HCT116 (cell line): ENCODE results near the gene CELA2A. TPM values are rescaled to one million over a fixed set of nuclear protein-coding genes. Genes with fewer than 3 reads are reported as not detected.

Experiments used
- ATAC-seq: fragments of 200-7000 bp; cut with Tn5 transposase; 2 replicates; pipeline ENCODE4 v1.9.1; 2020; ENCODE audit warnings: mild to moderate bottlenecking, moderate library complexity
- BruUV-seq: library from RNA; stranded (reverse); fragments of 400-500 nt; replicated peaks from 2 replicates; lab custom pipeline; 2021; lab: Mats Ljungman, UMichigan
- CTCF ChIA-PET: fragments of 300-600 bp; sonication (Branson Sonifier 250); formaldehyde crosslinking; loops from one replicate; lab custom pipeline; 2021; ENCODE audit warnings: antibody characterized with exemption; lab: Charles Lee
- POLR2A ChIA-PET: fragments of 300-600, 350-600 bp; sonication (Branson Sonifier 250); formaldehyde crosslinking; loops from one replicate; lab custom pipeline; 2021; ENCODE audit warnings: antibody characterized with exemption; lab: Charles Lee
- RAD21 ChIA-PET, 2 experiments: fragments of 300-600 bp; sonication (Branson Sonifier 250); formaldehyde crosslinking; loops; one replicate each; lab custom pipeline; 2023; ENCODE audit warnings: low total read pairs in 2 of 2; ENCODE audit not compliant: uncharacterized antibody in 2 of 2, unreplicated experiment in 2 of 2, low non-redundant PET in 1 of 2; lab: Charles Lee
- DNase-seq: peaks from one replicate; pipeline ENCODE4 v3.0.0-alpha.2; 2010; ENCODE audit warnings: low read depth, low spot score
- H2AFZ ChIP-seq: fragments of 200-600 bp; shearing (Covaris generic), sonication (generic); 2 replicates; pipeline ENCODE4 v1.6.1; 2017; ENCODE audit warnings: low read depth, mixed run types, mixed read lengths, antibody characterized with exemption, low read length; ENCODE audit not compliant: poor library complexity, severe bottlenecking
- H3K27ac ChIP-seq: 2 replicates; pipeline ENCODE4 v1.5.1; 2012; ENCODE audit warnings: low read depth, low read length
- H3K27me3 ChIP-seq: fragments of 200-600 bp; sonication (generic); 2 replicates; pipeline ENCODE4 v1.6.1; 2016; ENCODE audit warnings: mixed run types, low read length, mixed read lengths; ENCODE audit not compliant: insufficient read depth
- H3K36me3 ChIP-seq, 2 experiments: fragments of 200-500 bp in 1 of 2; fragments of 200-600 bp in 1 of 2; sonication (Bioruptor generic) in 1 of 2; sonication (generic) in 1 of 2; 2 replicates each; pipeline versions ENCODE4 v1.5.1 to v1.6.1; 2014 to 2016; ENCODE audit warnings: low read length in 2 of 2, inconsistent platforms in 1 of 2, mixed read lengths in 1 of 2, mixed run types in 1 of 2; ENCODE audit not compliant: insufficient read depth in 2 of 2, control insufficient read depth in 1 of 2
- H3K4me1 ChIP-seq, 2 experiments: fragments of 200-600 bp in 1 of 2; sonication (generic) in 1 of 2; 2 replicates each; pipeline versions ENCODE4 v1.5.1 to v1.6.1; 2012 to 2017; ENCODE audit warnings: low read length in 2 of 2, inconsistent platforms in 1 of 2, mild to moderate bottlenecking in 1 of 2, mixed read lengths in 1 of 2, mixed run types in 1 of 2, moderate library complexity in 1 of 2; ENCODE audit not compliant: insufficient read depth in 2 of 2, control insufficient read depth in 1 of 2
- H3K4me2 ChIP-seq: fragments of 200-600 bp; sonication (generic); 2 replicates; pipeline ENCODE4 v1.6.1; 2017; ENCODE audit warnings: mixed run types, low read length, mixed read lengths
- H3K4me3 ChIP-seq, 2 experiments: fragments of 200-600 bp in 1 of 2; sonication (generic) in 1 of 2; replicated peaks in 1 of 2; 2 replicates each; pipeline ENCODE4 v1.5.1; 2011 to 2016; ENCODE audit warnings: low read length in 2 of 2, control low read depth in 1 of 2, low read depth in 1 of 2, mild to moderate bottlenecking in 1 of 2, mixed read lengths in 1 of 2, mixed run types in 1 of 2
- H3K79me2 ChIP-seq: fragments of 200-600 bp; sonication (generic); 2 replicates; pipeline ENCODE4 v1.6.1; 2017; ENCODE audit warnings: mild to moderate bottlenecking, mixed run types, low read length, moderate library complexity, mixed read lengths; ENCODE audit not compliant: insufficient read depth
- H3K9ac ChIP-seq: fragments of 200-600 bp; sonication (generic); 2 replicates; pipeline ENCODE4 v1.6.1; 2016; ENCODE audit warnings: low read length, mixed read lengths
- H3K9me2 ChIP-seq: fragments of 200-600 bp; sonication (generic), shearing (Covaris generic); 2 replicates; pipeline ENCODE4 v1.6.1; 2017; ENCODE audit warnings: mixed run types, mild to moderate bottlenecking, moderate library complexity; ENCODE audit not compliant: insufficient read depth
- H3K9me3 ChIP-seq, 2 experiments: fragments of 200-500 bp in 1 of 2; fragments of 200-600 bp in 1 of 2; sonication (Bioruptor generic) in 1 of 2; sonication (generic) in 1 of 2; 2 replicates each; pipeline ENCODE4 v1.6.1; 2014 to 2017; ENCODE audit warnings: low read length in 2 of 2, mixed read lengths in 2 of 2, inconsistent platforms in 1 of 2, low read depth in 1 of 2, mild to moderate bottlenecking in 1 of 2, mixed run types in 1 of 2, moderate library complexity in 1 of 2; ENCODE audit not compliant: control insufficient read depth in 1 of 2, insufficient read depth in 1 of 2
- H4K20me1 ChIP-seq: fragments of 200-600 bp; sonication (generic), shearing (Covaris generic); 2 replicates; pipeline ENCODE4 v1.6.1; 2017; ENCODE audit warnings: mixed run types, mild to moderate bottlenecking, moderate library complexity; ENCODE audit not compliant: insufficient read depth
- CBX3 ChIP-seq: IDR thresholded peaks from 2 replicates; pipeline ENCODE4 v1.6.1; 2012; ENCODE audit warnings: low read depth
- CEBPB ChIP-seq: IDR thresholded peaks from 2 replicates; pipeline ENCODE4 v1.6.1; 2012; ENCODE audit warnings: low read depth
- EGR1 ChIP-seq: IDR thresholded peaks from 2 replicates; pipeline ENCODE4 v1.6.1; 2012; ENCODE audit warnings: low read depth
- ELF1 ChIP-seq: IDR thresholded peaks from 2 replicates; pipeline ENCODE4 v1.6.1; 2012; ENCODE audit warnings: low read depth, borderline replicate concordance
- EZH2 ChIP-seq: fragments of 200-600 bp; sonication (generic); IDR thresholded peaks from 2 replicates; pipeline ENCODE4 v1.6.1; 2017; ENCODE audit warnings: antibody characterized with exemption, mixed run types
- EZH2phosphoT487 ChIP-seq: fragments of 200-600 bp; IDR thresholded peaks from 2 replicates; pipeline ENCODE4 v1.6.1; 2018; ENCODE audit warnings: antibody characterized with exemption, borderline replicate concordance
- FOSL1 ChIP-seq: IDR thresholded peaks from 2 replicates; pipeline ENCODE4 v1.6.1; 2012; ENCODE audit warnings: low read depth
- POLR2A ChIP-seq: IDR thresholded peaks from 2 replicates; pipeline ENCODE4 v1.7.0; 2011; ENCODE audit warnings: borderline replicate concordance; ENCODE audit not compliant: insufficient read depth, insufficient read length; ENCODE audit errors: extremely low read depth
- POLR2AphosphoS5 ChIP-seq: IDR thresholded peaks from 2 replicates; pipeline ENCODE4 v1.6.1; 2011; ENCODE audit warnings: mild to moderate bottlenecking, low read depth, low read length, moderate library complexity
- RAD21 ChIP-seq: IDR thresholded peaks from 2 replicates; pipeline ENCODE4 v1.6.1; 2012; ENCODE audit warnings: low read depth, mild to moderate bottlenecking
- SIN3A ChIP-seq: IDR thresholded peaks from 2 replicates; pipeline ENCODE4 v1.6.1; 2012; ENCODE audit warnings: low read depth
- TCF7L2 ChIP-seq: IDR thresholded peaks from 2 replicates; pipeline ENCODE4 v1.7.0; 2011; ENCODE audit warnings: borderline replicate concordance, inconsistent platforms; ENCODE audit not compliant: insufficient read depth, insufficient read length; ENCODE audit errors: extremely low read depth
- ZNF274 ChIP-seq: fragments of 200-500 bp; sonication (Bioruptor generic); IDR thresholded peaks from 2 replicates; pipeline ENCODE4 v1.6.1; 2014; ENCODE audit warnings: mild to moderate bottlenecking, low read depth, low read length, inconsistent platforms
- intact Hi-C: fragments of 100-400 bp; cut with micrococcal nuclease; formaldehyde crosslinking; loops from 2 replicates; pipeline ENCODE4 v1.10.0; 2022
- total RNA-seq: library from RNA; stranded (reverse); gene quantifications from one replicate; pipeline ENCODE4 v1.2.1, GENCODE V29; 2021; ENCODE audit not compliant: unreplicated experiment

The CELA2A gene
- total RNA-seq, 1 experiment from 2014 or later, result 1.6 TPM

DNA sequence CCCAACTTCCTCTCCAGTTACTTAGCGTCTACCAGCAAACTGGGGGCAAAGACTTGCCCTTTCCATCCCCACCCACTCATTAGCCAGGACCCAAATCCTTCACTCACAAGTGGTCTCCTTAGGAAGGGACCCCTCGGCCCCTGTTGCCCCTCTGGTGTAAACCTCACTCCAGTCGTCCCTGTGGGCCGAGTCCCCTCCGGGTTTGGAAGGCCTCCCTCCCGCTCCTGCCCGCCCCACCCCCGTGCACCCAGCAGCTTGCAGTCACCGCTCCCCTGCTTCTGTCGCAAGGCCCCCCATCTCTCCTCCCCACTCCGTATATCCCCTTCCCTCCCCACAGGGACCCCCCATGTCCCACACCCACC is 45.7 kb upstream of the CELA2A start:
- peak overlapping the region; percentile 93 for H3K9ac ChIP-seq
- ATAC-seq, result no peak

GRCh38 chr1:15411593-15412137 is 44.9 kb upstream of the CELA2A start:
- no peaks in the 10 kb centered on the region for H3K9me3 ChIP-seq
- peaks cover 0 to 19% of the 10 kb centered on the region in 2 experiments; a peak in 1 of 4 replicates for H3K36me3 ChIP-seq
- peaks cover 13 to 74% of the 10 kb centered on the region in 2 experiments for H3K4me1 ChIP-seq
- H4K20me1 ChIP-seq, result no peaks in the 10 kb centered on the region; the same call in 1 of the 2 replicates
- peak overlapping the region; percentile 87 to 94 for H3K4me3 ChIP-seq
- H3K9me2 ChIP-seq, result no peaks in the 10 kb centered on the region
- intact Hi-C loops, result no loop called here
- BruUV-seq, result no TSS peak
- CTCF ChIA-PET, result interaction anchor here (1.1 kb wide), 1 partner anchor 88 kb away, joined by 4 read pairs; no protein-coding TSS in a partner anchor
- peak overlapping the region; percentile 98 for H3K4me2 ChIP-seq
- no peaks in the 10 kb centered on the region for H3K27me3 ChIP-seq
- H3K27ac ChIP-seq, result no peak overlapping the region; the same call in 1 of the 2 replicates
- DNase-seq, result no peak
- TF ChIP-seq RAD21 (no peak), TCF7L2 (no peak), CBX3 (no peak)
- H3K9ac ChIP-seq, result peak overlapping the region; percentile 93
- POLR2A ChIA-PET, result no interaction called here
- H2AFZ ChIP-seq, result no peak overlapping the region
- no peak for ATAC-seq
- H3K79me2 ChIP-seq, result peaks cover 70% of the 10 kb centered on the region
- RAD21 ChIA-PET, result no interaction called here

More for the DNA sequence above, 45.7 kb upstream of the CELA2A start:
- CTCF ChIA-PET, result interaction anchor here (1.1 kb wide), 1 partner anchor 88 kb away, joined by 4 read pairs; no protein-coding TSS in a partner anchor
- RAD21 ChIA-PET, result no interaction called here
- no peaks in the 10 kb centered on the region for H4K20me1 ChIP-seq
- POLR2A ChIA-PET, result no interaction called here
- no peaks in the 10 kb centered on the region for H3K27me3 ChIP-seq
- TF ChIP-seq CEBPB (no peak), POLR2A (no peak), POLR2AphosphoS5 (no peak), FOSL1 (no peak), SIN3A (no peak), ZNF274 (no peak), ELF1 (no peak), EZH2 (no peak), EGR1 (no peak), EZH2phosphoT487 (no peak)
- H3K4me1 ChIP-seq, result peaks cover 5 to 66% of the 10 kb centered on the region in 2 experiments
- no peaks in the 10 kb centered on the region for H3K9me3 ChIP-seq
- H3K4me3 ChIP-seq, result peak overlapping the region; percentile 87 to 94
- no peaks in the 10 kb centered on the region for H3K9me2 ChIP-seq
- intact Hi-C loops, result no loop called here
- H2AFZ ChIP-seq, result no peak overlapping the region
- peak overlapping the region; percentile 66; the same call in 1 of the 2 replicates for H3K27ac ChIP-seq
- H3K4me2 ChIP-seq, result peak overlapping the region; percentile 98
- peaks cover 62% of the 10 kb centered on the region for H3K79me2 ChIP-seq
- no peak for DNase-seq
- BruUV-seq, result no TSS peak
- H3K36me3 ChIP-seq, result peaks cover 0 to 14% of the 10 kb centered on the region in 2 experiments; a peak in 1 of 4 replicates
